Inflammatory macrophage treated with lipopolysaccharide for 1 hour (primary cell): ENCODE results near the gene CHRM5.
"Not testable (repeated sequence)": the region's sequence is repeated elsewhere in the genome, so short reads cannot be mapped to it uniquely, and the experiment has no call there.

Experiments
- DNase-seq, 2 donors: peaks; one replicate each; pipeline ENCODE4 v3.0.0-alpha.2; 2020 to 2022

CHRM5 gene

GRCh38 chr15:33994005-33994615 lies 25.8 kb downstream of the CHRM5 start:
- DNase-seq = no peak

- DNase-seq = not testable (repeated sequence)
These were observed 27.4 kb downstream of the CHRM5 start for GRCh38 chr15:33995666-33996065.

- DNase-seq = no peak
These were observed 33.2 kb downstream of the CHRM5 start for GRCh38 chr15:34001536-34001935.

GRCh38 chr15:34006381-34006780 lies 38.1 kb downstream of the CHRM5 start:
- DNase-seq = no peak

- no peak for DNase-seq
These were observed 41.4 kb downstream of the CHRM5 start for GRCh38 chr15:34009656-34010055.

- no peak for DNase-seq
These were observed 42.6 kb downstream of the CHRM5 start for GRCh38 chr15:34010921-34011320.

- no peak for DNase-seq
These were observed 43.2 kb downstream of the CHRM5 start for GRCh38 chr15:34011481-34011880.

GRCh38 chr15:34012461-34013028 lies 44.2 kb downstream of the CHRM5 start:
- DNase-seq = no peak

GRCh38 chr15:34013746-34014145 lies 45.4 kb downstream of the CHRM5 start:
- DNase-seq = no peak

GRCh38 chr15:34014556-34014955 lies 46.3 kb downstream of the CHRM5 start:
- no peak for DNase-seq

GRCh38 chr15:34018021-34018645 lies 49.8 kb downstream of the CHRM5 start:
- no peak for DNase-seq

- not testable (repeated sequence) for DNase-seq
These were observed 50.4 kb downstream of the CHRM5 start for GRCh38 chr15:34018738-34019137.

- no peak for DNase-seq
These were observed 51.2 kb downstream of the CHRM5 start for GRCh38 chr15:34019369-34019990.

GRCh38 chr15:34023907-34024306 lies 55.6 kb downstream of the CHRM5 start:
- no peak for DNase-seq

GRCh38 chr15:34025252-34025651 lies 57.0 kb downstream of the CHRM5 start:
- DNase-seq = no peak

- no peak for DNase-seq
These were observed 59.3 kb downstream of the CHRM5 start for GRCh38 chr15:34027606-34028005.

GRCh38 chr15:34031987-34032760 lies 63.9 kb downstream of the CHRM5 start:
- DNase-seq = no peak

- peak; percentile 57 to 65 for DNase-seq
These were observed 70.0 kb downstream of the CHRM5 start for GRCh38 chr15:34038023-34038870.

GRCh38 chr15:34038871-34039789 lies 70.8 kb downstream of the CHRM5 start, which contains the start of gene AVEN:
Gene AVEN, minus strand, starts transcription at chr15:34039204. Its CDS starts 158 bp downstream, at chr15:34039046.
- DNase-seq = peak; percentile 58 to 59

- peak in 1 of 2 donors; percentile 12 for DNase-seq
These were observed 71.5 kb downstream of the CHRM5 start for GRCh38 chr15:34039790-34040113.

- DNase-seq = no peak
These were observed 75.1 kb downstream of the CHRM5 start for GRCh38 chr15:34043391-34043790.
